Vagina (tissue), 2 donors: ENCODE results near the gene TRMT10B.
A peak's percentile ranks its signal among the peaks of the same experiment; 100 is the strongest.

Source experiments
- CTCF ChIP-seq, 3 experiments: fragments of 450-650 bp in 2 of 3; fragments of 200-600 bp in 1 of 3; sonication (generic) in 1 of 3; IDR thresholded peaks; one replicate each; pipeline ENCODE4 v1.5.1; 2017 to 2019; ENCODE audit warnings: antibody characterized with exemption in 3 of 3, mild to moderate bottlenecking in 2 of 3, moderate library complexity in 2 of 3
- POLR2A ChIP-seq, 2 donors: fragments of 450-650 bp; IDR thresholded peaks; one replicate each; pipeline ENCODE4 v1.6.1; 2017; ENCODE audit warnings: antibody characterized with exemption in 2 of 2, mild to moderate bottlenecking in 2 of 2, moderate library complexity in 2 of 2
- POLR2AphosphoS5 ChIP-seq, 2 donors: sonication (generic); formaldehyde crosslinking; IDR thresholded peaks; one replicate each; pipeline ENCODE4 v1.9.0; 2017; ENCODE audit warnings: antibody characterized with exemption in 2 of 2, mild to moderate bottlenecking in 2 of 2, low read depth in 1 of 2; ENCODE audit not compliant: insufficient read depth in 1 of 2

- no peak for TF ChIP-seq CTCF (IDR thresholded peaks at IDR 0.05)
- TF ChIP-seq POLR2AphosphoS5 (IDR thresholded peaks at IDR 0.05; ENCODE audit: insufficient read depth in 1 of 2, low read depth in 1 of 2) = peak; percentile 84 to 93
- no peak for TF ChIP-seq POLR2A (IDR thresholded peaks at IDR 0.05)
Measured at GRCh38 chr9:37784616-37785483, 31.2 kb downstream of the TRMT10B start, which contains the start of gene EXOSC3.
